PC-9 (cell line): ENCODE measurements around the gene SYNGR4.

Experiments used
- EZH2 ChIP-seq: fragments of 200-600 bp; sonication (generic); IDR thresholded peaks from 2 replicates; pipeline ENCODE4 v1.8.0; 2017; ENCODE audit warnings: antibody characterized with exemption, low read depth
- TF ChIP-seq, protein P1 (sequence below): fragments of 200-600 bp; sonication (generic); conservative IDR thresholded peaks from 2 replicates; pipeline ENCODE4 v1.6.1; 2017; ENCODE audit warnings: mixed run types, antibody characterized with exemption, mild to moderate bottlenecking, moderate library complexity

DNA sequence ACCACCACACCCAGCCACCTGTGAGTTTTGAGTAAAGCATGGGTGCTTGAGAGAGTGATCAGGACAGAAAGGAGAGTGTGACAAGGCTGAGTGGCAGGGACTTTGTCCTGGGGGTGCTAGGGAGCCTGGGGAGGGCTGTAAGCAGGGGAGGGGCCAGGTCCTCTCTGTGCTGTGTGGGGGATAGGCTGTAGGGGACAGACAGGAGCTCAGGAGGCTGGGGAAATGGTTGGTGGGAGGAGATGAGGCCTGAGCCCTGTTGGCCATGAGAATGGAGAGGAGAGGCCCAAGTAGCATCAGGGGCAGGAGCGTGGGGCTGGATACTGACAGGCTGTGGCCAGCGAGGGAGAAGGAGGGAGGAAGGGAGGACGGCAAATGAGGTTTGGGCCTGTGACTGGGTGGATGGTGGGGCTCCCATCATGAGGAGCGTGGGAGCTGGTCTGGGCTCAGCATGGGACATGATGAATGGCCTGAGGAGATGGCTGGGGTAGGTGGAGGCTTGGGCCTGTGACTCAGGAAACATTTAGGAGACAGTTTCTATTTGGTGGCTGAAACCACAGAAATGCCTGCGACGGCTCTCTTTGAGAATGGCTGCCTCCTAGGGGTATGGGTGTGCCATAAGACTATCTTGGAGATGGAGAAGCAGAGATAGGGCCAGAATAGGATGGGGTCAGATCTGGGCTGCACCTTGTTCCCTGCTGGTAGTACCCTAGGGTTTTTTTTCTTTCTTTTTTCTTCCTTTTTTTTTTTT is 54.3 kb downstream of the SYNGR4 start:
- TF ChIP-seq, protein P1, sequence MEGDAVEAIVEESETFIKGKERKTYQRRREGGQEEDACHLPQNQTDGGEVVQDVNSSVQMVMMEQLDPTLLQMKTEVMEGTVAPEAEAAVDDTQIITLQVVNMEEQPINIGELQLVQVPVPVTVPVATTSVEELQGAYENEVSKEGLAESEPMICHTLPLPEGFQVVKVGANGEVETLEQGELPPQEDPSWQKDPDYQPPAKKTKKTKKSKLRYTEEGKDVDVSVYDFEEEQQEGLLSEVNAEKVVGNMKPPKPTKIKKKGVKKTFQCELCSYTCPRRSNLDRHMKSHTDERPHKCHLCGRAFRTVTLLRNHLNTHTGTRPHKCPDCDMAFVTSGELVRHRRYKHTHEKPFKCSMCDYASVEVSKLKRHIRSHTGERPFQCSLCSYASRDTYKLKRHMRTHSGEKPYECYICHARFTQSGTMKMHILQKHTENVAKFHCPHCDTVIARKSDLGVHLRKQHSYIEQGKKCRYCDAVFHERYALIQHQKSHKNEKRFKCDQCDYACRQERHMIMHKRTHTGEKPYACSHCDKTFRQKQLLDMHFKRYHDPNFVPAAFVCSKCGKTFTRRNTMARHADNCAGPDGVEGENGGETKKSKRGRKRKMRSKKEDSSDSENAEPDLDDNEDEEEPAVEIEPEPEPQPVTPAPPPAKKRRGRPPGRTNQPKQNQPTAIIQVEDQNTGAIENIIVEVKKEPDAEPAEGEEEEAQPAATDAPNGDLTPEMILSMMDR, result no peak
- no peak for TF ChIP-seq EZH2
